ENCODE results near the gene MLEC. TPM values are rescaled to one million over a fixed set of nuclear protein-coding genes. Genes with fewer than 3 reads are reported as not detected.

The MLEC gene
- total RNA-seq, 2 experiments from 2014 or later: 69.7 to 101 TPM

DNA sequence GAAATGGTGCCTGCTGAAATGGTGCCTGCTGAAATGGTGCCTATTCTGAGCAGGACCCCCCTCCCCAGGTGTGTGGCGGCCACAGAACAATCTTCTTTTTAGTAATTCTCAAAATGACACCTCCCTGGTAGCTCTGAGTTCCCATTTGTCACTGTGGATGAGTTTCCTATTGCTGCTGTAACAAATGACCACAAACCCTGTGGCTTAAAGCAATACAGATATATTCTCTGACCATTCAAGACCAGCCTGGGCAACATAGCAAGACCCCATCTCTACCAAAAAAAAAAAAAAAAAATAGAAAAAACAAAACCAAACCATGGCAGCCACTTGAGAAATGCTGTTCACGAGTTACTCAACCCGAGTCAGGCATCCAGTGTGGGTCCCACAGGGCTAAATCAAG lies 46.6 kb downstream of the MLEC start:
- no peak overlapping the region for H3K4me2 ChIP-seq (ENCODE audit: low read length)
- no peak overlapping the region for H2AFZ ChIP-seq (ENCODE audit: low read length)
- no peaks in the 10 kb centered on the region for H3K9me3 ChIP-seq (ENCODE audit: low read length)
- intact Hi-C loops (cut with micrococcal nuclease; ENCODE audit: unreplicated experiment): no loop called here
- no peaks in the 10 kb centered on the region for H3K79me2 ChIP-seq (ENCODE audit: insufficient read depth, low read depth, low read length)
- no peak for TF ChIP-seq EZH2phosphoT487 (IDR thresholded peaks at IDR 0.05; ENCODE audit: borderline replicate concordance, low read depth, low read length)
- TF ChIP-seq, protein P1, sequence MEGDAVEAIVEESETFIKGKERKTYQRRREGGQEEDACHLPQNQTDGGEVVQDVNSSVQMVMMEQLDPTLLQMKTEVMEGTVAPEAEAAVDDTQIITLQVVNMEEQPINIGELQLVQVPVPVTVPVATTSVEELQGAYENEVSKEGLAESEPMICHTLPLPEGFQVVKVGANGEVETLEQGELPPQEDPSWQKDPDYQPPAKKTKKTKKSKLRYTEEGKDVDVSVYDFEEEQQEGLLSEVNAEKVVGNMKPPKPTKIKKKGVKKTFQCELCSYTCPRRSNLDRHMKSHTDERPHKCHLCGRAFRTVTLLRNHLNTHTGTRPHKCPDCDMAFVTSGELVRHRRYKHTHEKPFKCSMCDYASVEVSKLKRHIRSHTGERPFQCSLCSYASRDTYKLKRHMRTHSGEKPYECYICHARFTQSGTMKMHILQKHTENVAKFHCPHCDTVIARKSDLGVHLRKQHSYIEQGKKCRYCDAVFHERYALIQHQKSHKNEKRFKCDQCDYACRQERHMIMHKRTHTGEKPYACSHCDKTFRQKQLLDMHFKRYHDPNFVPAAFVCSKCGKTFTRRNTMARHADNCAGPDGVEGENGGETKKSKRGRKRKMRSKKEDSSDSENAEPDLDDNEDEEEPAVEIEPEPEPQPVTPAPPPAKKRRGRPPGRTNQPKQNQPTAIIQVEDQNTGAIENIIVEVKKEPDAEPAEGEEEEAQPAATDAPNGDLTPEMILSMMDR (conservative IDR thresholded peaks at IDR 0.05; ENCODE audit: low read length): no peak
- no peaks in the 10 kb centered on the region for H4K20me1 ChIP-seq (ENCODE audit: insufficient read depth, low read length)
- H3K4me1 ChIP-seq (ENCODE audit: insufficient read depth, low read length, poor library complexity, severe bottlenecking): no peaks in the 10 kb centered on the region
- POLR2A ChIA-PET: no interaction called here
- DNase-seq (ENCODE audit: low spot score): no peak
- peaks cover 6% of the 10 kb centered on the region; the same call in 1 of the 2 replicates for H3K36me3 ChIP-seq (ENCODE audit: insufficient read depth, low read length)
- no peak overlapping the region for H3K4me3 ChIP-seq (ENCODE audit: low read depth, low read length, poor library complexity, severe bottlenecking)
- CTCF ChIA-PET (ENCODE audit: unreplicated experiment): no interaction called here
- no TSS peak for BruUV-seq (replicated peaks)
- no peak overlapping the region for H3K27ac ChIP-seq (ENCODE audit: low read depth, low read length, poor library complexity, severe bottlenecking)
- H3K9me2 ChIP-seq (ENCODE audit: insufficient read depth, low read length): no peaks in the 10 kb centered on the region

DNA sequence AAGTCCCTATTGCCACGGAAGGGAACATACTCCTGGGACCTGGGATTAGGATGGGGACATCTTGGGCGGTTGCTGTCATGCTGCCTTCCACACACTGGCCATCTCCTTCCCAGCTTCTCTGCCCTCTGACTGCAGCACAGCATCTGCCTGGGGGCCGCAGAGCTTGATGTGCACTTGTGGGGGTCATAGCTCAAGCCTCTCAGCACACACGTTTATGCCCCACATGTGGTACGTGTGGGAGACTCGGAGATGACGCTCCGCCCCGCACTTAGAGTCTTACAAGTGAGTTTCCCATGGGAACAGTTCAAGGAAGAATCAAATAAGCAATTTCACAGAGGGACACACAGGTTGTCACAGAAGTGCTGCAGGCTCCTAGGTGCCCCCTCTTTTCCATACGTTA lies 47.3 kb downstream of the MLEC start:
- intact Hi-C loops (cut with micrococcal nuclease; ENCODE audit: unreplicated experiment): no loop called here
- H3K4me3 ChIP-seq (ENCODE audit: low read depth, low read length, poor library complexity, severe bottlenecking): no peak overlapping the region
- no peaks in the 10 kb centered on the region for H3K9me3 ChIP-seq (ENCODE audit: low read length)
- peaks cover 6% of the 10 kb centered on the region; the same call in 1 of the 2 replicates for H3K36me3 ChIP-seq (ENCODE audit: insufficient read depth, low read length)
- H3K4me2 ChIP-seq (ENCODE audit: low read length): no peak overlapping the region
- no peaks in the 10 kb centered on the region for H3K4me1 ChIP-seq (ENCODE audit: insufficient read depth, low read length, poor library complexity, severe bottlenecking)
- BruUV-seq (replicated peaks): no TSS peak
- TF ChIP-seq EZH2phosphoT487 (IDR thresholded peaks at IDR 0.05; ENCODE audit: borderline replicate concordance, low read depth, low read length): no peak
- no peaks in the 10 kb centered on the region for H3K79me2 ChIP-seq (ENCODE audit: insufficient read depth, low read depth, low read length)
- CTCF ChIA-PET (ENCODE audit: unreplicated experiment): no interaction called here
- POLR2A ChIA-PET: no interaction called here
- no peak for DNase-seq (ENCODE audit: low spot score)
- H2AFZ ChIP-seq (ENCODE audit: low read length): no peak overlapping the region
- no peaks in the 10 kb centered on the region for H3K9me2 ChIP-seq (ENCODE audit: insufficient read depth, low read length)
- no peak overlapping the region for H3K27ac ChIP-seq (ENCODE audit: low read depth, low read length, poor library complexity, severe bottlenecking)
- H4K20me1 ChIP-seq (ENCODE audit: insufficient read depth, low read length): no peaks in the 10 kb centered on the region

DNA sequence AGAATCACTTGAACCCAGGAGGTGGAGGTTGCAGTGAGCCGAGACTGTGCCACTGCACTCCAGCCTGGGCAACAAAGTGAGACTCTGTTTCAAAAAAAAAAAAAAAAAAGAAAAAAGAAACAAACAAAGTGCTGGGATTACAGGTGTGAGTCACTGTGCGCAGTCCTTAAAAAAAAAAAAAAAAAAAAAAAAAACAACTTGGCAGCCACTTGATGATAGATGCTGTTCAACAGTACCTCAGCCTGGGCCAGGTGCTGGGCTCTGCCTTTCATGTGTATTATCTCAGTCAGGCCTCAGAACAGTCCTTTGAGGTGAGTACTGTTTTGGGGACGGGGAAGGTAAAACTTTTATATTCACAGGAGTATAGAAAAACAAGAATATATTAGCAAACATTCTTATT lies 48.2 kb downstream of the MLEC start:
- no peak for DNase-seq (ENCODE audit: low spot score)
- Histone ChIP-seq H3K9me2 (ENCODE audit: insufficient read depth, low read length) (no peaks in the 10 kb centered on the region), H3K4me2 (ENCODE audit: low read length) (no peak overlapping the region), H3K36me3 (ENCODE audit: insufficient read depth, low read length) (peaks cover 3% of the 10 kb centered on the region; the same call in 1 of the 2 replicates), H3K4me1 (ENCODE audit: insufficient read depth, low read length, poor library complexity, severe bottlenecking) (no peaks in the 10 kb centered on the region), H3K9me3 (ENCODE audit: low read length) (no peaks in the 10 kb centered on the region), H4K20me1 (ENCODE audit: insufficient read depth, low read length) (no peaks in the 10 kb centered on the region), H2AFZ (ENCODE audit: low read length) (no peak overlapping the region), H3K4me3 (ENCODE audit: low read depth, low read length, poor library complexity, severe bottlenecking) (no peak overlapping the region), H3K79me2 (ENCODE audit: insufficient read depth, low read depth, low read length) (no peaks in the 10 kb centered on the region), H3K27ac (ENCODE audit: low read depth, low read length, poor library complexity, severe bottlenecking) (no peak overlapping the region)
- POLR2A ChIA-PET: interaction anchor here (0.7 kb wide), 1 partner anchor 269 kb away, joined by 5 read pairs; no protein-coding TSS in a partner anchor
- BruUV-seq (replicated peaks): no TSS peak
- intact Hi-C loops (cut with micrococcal nuclease; ENCODE audit: unreplicated experiment): no loop called here
- CTCF ChIA-PET (ENCODE audit: unreplicated experiment): no interaction called here
- TF ChIP-seq, protein P1 (conservative IDR thresholded peaks at IDR 0.05; ENCODE audit: low read length): no peak
- no peak for TF ChIP-seq EZH2phosphoT487 (IDR thresholded peaks at IDR 0.05; ENCODE audit: borderline replicate concordance, low read depth, low read length)
